HG02623 (cell line): ENCODE results near the gene KRT31.
"Not testable (repeated sequence)": the region's sequence is repeated elsewhere in the genome, so short reads cannot be mapped to it uniquely, and the experiment has no call there.

Source experiments
- ATAC-seq: cut with Tn5 transposase; IDR thresholded peaks from one replicate; pipeline ENCODE4 v1.9.1; 2021; ENCODE audit warnings: moderate library complexity; ENCODE audit not compliant: unreplicated experiment

KRT31 gene

GRCh38 chr17:41396996-41397660 is at the start of gene KRT31:
Gene KRT31 (minus strand): TSS chr17:41397608. CDS start chr17:41397539, 69 bp downstream.
- ATAC-seq: no peak

DNA sequence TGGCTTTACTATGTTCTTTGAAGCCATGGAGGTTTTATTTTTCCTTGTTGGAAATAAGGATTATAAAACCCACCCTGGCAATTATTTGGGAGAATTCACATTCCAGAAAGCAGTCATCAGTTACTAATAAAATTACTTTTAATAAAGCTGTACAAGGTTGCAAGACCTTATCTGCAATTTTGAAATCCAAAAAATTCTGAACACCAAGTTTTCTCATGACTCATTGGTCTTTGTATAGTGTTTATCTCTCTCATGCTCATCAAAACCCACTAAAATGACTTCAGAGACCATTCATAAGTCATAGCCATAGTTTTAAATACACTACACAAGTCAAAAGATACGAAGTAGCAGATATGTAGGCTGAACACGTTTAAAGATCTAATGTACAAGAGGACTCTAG is 49.4 kb upstream of the KRT31 start:
- ATAC-seq: no peak

GRCh38 chr17:41444640-41445039 is 47.2 kb upstream of the KRT31 start:
- ATAC-seq: no peak

GRCh38 chr17:41444186-41444585 is 46.8 kb upstream of the KRT31 start:
- no peak for ATAC-seq

- no peak for ATAC-seq
Measured at GRCh38 chr17:41442739-41443138, 45.3 kb upstream of the KRT31 start.

- no peak for ATAC-seq
Measured at GRCh38 chr17:41440531-41441033, 43.2 kb upstream of the KRT31 start, which contains the start of gene KRT38. Gene KRT38 (minus strand): TSS chr17:41440983. CDS start chr17:41440921, 62 bp downstream.

- ATAC-seq: no peak
Measured at GRCh38 chr17:41439375-41439774, 42.0 kb upstream of the KRT31 start.

- ATAC-seq: no peak
Measured at GRCh38 chr17:41437769-41438168, 40.4 kb upstream of the KRT31 start.

DNA sequence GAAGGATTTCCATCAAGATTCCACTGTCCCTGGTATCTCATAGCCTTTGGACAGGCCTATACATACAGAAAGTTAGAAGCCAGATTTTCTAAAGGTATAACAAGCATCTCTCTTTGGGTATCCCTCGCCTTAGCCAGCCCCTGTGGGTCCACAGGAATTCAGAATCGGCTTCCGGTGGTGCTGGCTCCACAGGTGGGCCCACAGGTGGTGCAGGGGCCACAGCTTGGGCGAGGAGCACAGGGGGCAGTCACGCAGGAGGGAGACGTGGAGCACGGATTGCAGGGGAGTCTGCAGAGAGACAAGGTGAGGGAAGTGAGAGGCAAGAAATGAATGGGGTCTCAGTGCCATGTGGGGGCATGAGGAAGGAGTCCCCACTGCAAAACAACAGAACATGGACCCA is 39.8 kb upstream of the KRT31 start:
- ATAC-seq: no peak

GRCh38 chr17:41434415-41434814 is 37.0 kb upstream of the KRT31 start:
- no peak for ATAC-seq

DNA sequence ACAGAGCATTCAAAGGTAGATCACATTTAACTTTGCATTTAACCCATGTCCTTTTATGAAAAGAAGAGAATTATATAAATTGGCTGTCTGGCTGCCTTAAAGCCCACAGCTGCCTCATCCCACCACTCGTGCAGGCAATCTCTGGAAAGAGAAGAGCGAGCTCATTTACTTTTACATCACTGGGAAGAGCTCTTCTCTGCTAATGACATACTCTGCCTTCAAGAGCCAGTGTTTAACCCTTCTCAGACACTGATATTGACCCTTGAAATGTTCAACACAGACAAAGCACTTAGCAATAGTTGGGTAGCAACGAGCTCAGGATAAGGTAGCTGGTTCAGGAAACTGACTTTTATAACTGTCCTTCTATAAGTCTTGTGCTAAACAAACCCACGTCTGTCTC is 36.6 kb upstream of the KRT31 start:
- no peak for ATAC-seq

DNA sequence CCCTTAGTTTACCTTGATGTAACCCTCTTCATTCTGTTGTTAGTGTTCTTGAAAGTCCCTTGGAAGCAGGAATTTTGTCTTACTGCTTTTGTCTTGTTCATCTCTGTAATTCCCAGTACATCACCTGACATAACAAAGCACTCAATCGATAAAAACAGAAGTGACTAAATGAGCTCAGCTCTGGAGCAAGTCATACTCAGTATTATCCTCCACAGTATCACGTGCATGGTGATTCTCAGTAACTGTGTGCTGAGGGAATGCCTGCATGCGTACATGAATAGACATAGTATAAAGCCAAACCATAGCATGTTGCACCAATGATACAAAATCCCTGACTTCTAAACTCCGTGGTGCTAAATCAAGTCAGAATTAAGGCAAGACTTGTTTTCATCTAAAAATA is 36.2 kb upstream of the KRT31 start:
- no peak for ATAC-seq

GRCh38 chr17:41430376-41430775 is 33.0 kb upstream of the KRT31 start:
- ATAC-seq: not testable (repeated sequence)

DNA sequence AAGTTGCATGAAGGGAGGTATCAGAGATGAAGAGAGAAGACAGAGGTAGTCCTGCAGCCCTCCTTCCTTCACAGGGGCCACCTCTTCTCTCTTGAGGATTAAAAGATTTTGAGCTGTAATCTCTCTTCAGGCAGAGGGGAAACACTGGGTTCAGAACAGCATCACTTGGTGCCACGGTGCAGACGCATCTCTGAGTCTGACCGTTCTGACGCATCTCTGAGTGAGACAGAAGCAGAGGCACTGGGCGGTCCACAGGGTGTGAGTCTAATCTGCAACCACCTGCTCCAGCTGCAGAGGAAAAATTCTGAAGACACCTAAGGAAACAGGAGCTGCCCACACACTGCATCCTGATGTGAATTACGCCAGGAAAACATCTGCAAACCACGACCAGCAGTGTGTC is 32.3 kb upstream of the KRT31 start:
- no peak for ATAC-seq

DNA sequence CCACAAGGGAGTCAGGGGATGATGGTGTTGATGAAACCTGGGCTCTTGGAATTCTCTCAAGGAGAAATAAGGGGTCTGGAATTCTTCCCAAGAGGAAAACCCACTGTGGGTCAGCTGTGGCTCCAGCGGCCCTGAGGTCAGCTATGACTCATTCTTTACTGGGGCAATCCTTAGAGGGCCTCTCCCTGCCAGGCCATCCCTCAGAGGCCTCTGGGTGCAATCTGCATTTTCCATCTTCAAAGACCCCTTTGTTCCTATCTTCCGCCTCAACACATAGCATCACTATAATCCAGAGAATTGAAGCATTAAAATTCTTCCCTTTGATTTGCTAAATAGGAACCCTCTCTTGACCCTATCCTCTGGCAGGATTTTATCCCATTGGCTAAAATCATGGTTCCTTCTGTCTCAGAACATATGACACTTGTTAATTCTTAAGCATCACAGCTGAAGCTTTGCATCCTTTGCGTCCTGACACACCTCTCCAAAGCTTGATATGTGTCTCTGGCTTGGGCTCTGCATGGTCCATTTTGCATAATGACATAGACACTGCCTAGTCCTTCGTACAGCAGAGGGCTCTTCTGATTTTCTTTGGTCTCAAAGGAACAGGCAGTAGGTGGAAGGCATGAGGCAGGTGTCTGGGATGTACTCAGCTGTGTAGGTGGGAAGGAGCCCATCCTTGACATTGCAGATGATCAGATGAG is 31.3 kb upstream of the KRT31 start:
- ATAC-seq: no peak

GRCh38 chr17:41424111-41424635 is 26.8 kb upstream of the KRT31 start, which contains the start of gene KRT37:
Gene KRT37 (minus strand): TSS chr17:41424585. CDS start chr17:41424523, 62 bp downstream.
- no peak for ATAC-seq

- ATAC-seq: not testable (repeated sequence)
Measured at GRCh38 chr17:41422586-41422985, 25.2 kb upstream of the KRT31 start.

DNA sequence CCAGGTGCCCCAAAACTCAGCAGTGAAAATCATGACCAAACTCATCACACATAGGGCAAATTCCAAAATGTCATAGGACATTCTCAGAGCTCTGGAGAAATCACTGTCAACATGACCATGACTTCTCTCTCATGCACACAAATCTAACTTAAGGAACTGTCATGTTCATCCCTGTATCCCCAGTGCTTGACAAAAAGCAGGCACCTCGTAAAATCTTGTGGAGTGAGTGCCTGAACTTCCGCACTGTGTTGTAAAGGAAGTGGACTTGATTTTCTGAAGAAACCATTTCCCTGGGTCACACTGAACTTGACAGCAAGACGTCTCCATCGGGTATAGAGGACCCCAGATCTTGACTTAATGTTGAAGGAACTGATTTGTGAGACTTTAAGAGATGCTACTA is 24.2 kb upstream of the KRT31 start:
- ATAC-seq: no peak

DNA sequence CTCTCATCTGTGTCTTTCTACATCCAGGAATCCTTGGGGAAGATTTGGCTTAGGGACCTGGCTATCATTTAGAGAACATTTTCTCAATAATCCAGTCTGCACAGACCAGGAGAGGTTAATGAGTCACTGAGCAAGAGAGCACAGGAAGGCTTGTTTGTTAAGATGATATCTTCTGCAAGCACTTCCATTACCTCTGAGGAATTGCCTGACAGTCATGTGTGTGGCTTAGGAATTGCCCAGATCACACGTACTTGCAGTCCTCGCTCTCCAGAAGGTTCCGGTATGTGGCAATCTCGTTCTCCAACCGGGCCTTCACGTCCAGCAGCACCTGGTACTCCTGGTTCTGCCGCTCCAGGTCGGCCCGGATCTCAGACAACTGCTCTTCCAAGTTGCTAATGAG is 23.7 kb upstream of the KRT31 start:
- no peak for ATAC-seq

GRCh38 chr17:41420134-41420533 is 22.7 kb upstream of the KRT31 start:
- ATAC-seq: no peak

DNA sequence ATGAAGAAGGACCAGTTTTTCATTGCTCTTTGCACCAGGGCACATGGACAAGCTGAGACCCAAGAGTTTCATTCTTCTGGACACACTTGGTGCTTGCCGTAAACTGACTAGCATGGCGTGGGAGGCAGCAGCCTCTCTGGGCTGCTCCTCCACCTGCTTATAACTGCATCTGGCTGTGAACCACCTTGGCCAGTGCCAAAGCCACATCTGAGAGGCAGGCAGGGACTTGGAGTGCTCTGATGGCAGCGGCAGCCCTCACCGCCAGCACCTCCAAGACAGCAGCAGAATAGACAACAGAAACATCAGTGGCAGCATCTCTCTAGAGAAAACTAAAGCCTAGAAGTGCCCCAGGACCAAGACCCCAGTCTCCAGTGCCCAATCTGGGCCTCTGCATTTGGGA is 22.3 kb upstream of the KRT31 start:
- no peak for ATAC-seq
